HT-29 (cell line): Measurements from ENCODE around the gene NTRK2. TPM values are rescaled to one million over a fixed set of nuclear protein-coding genes. Genes with fewer than 3 reads are reported as not detected.

ENCODE experiments used
- DNase-seq: peaks from one replicate; pipeline ENCODE4 v3.0.0-alpha.2; 2015; ENCODE audit warnings: low spot score
- total RNA-seq: library from RNA; depleted of rRNA; stranded (reverse); fragments of >200 nt; shearing (Covaris generic); gene quantifications from 2 replicates; pipeline ENCODE4 v1.2.3, GENCODE V29; 2014

Gene NTRK2
- total RNA-seq, 1 experiment from 2014 or later = not detected

DNA sequence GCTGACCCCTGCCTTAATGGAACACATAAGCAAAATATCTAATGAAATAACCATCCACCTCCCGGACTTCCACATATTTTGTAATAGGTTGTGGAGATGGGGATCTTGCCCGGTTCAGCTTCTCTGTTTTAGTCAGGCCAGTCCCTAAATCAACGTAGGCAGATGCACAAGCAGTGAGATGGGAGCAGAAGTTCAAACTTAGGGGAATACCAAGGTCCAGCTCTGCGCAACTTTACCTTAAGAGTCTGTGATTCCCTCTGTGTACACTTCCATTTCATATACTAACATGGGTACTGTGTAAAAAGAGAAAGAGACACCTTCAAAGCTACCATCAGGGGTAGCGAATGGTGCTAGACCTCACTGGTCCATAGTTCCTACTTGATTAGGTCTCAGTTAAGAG is 110.9 kb downstream of the NTRK2 start:
- no peak for DNase-seq

DNA sequence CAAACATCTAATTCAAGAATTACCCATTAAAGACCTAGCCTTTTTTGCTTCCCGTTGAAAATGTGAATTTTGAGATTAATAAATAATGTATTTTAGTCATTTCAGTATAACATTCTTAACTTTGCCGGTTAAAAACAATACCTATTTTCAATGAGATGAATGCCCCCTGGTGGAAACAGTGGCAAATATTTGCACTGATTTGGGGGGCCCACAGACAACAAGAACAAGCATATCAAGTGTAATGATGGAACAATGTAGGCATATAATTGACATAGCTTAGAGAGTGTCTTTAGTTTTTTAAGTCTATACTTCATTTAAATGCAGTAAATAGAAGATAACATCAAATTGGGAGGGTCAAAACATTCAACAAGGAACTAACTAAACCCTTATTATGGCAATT is 111.9 kb downstream of the NTRK2 start:
- peak; percentile 29 for DNase-seq

DNA sequence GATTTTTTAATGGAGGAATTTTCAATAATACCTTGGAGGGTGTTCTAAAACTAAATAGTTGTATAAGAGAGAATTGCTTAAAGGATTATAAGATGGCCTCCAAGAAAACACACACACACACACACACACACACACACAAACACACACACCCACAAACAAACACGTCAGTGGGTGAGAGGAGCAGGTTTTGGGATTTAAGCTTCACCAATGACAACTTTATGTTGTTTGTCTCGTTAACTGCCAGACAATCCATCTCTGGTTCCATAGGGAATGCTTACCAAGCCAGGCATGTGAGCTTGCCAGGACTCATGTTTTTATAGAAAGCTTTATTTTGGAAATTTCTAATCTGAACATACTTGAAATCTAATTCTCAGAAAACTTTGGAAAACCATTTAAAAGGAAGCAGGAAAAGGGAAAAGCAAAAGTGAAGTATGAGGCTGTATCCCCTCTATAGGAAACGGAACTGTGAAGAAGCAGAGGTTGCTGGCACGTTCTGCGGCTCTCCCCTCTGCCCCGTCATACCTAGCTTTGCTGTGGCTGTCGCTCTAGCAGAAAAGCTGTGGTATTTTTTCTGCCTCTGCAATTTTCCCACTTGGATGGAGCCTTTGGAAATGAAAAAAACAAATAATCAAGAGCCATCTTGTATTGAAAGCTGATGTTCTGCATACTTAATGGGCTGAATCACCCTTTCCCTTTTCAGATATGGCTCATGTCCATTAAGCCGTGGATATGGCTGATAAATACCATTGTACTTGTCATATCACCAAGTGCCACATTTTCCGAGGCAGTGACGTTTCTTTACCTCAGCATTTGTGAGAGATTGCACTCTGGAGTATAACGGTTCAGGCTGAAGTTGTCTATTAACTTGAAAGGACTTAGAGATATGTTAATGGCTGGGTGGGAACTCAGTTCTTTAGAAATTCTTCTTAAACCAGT is 112.7 kb downstream of the NTRK2 start:
- no peak for DNase-seq

DNA sequence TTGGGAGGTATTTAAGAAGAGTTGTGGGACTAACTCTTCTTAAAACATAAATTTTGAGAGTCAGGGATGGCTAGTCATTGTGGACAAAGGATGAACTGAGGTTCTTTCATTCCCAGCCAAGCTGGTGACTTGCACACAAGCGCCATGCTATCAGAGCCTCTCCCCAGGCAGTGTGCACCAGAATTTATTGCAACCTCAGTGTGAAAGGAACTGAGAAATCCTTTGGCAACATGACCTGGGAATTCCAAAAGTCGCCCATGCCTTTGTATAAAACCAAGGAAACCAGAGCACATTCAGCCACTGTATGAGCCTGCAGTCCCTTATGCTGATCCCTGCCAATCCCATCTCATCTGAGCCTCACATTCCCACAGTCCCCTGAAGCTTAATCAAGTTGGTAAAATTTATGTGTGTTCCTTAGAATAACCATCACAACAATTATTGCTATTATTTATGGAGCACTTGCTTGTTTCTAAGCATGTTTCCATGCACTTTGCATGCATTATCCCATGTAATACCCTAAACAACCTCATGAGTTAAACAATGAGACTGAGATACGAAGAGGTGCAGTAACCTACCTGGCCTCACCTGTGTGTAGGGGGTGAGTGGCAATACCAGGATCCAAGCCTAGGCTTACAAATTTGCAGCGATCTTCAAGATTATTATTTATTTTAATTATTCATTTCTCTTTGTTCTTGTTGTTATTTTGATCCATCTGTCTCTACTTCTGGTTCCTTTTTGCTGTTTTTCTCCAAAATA is 116.4 kb downstream of the NTRK2 start:
- peak; percentile 4 for DNase-seq

DNA sequence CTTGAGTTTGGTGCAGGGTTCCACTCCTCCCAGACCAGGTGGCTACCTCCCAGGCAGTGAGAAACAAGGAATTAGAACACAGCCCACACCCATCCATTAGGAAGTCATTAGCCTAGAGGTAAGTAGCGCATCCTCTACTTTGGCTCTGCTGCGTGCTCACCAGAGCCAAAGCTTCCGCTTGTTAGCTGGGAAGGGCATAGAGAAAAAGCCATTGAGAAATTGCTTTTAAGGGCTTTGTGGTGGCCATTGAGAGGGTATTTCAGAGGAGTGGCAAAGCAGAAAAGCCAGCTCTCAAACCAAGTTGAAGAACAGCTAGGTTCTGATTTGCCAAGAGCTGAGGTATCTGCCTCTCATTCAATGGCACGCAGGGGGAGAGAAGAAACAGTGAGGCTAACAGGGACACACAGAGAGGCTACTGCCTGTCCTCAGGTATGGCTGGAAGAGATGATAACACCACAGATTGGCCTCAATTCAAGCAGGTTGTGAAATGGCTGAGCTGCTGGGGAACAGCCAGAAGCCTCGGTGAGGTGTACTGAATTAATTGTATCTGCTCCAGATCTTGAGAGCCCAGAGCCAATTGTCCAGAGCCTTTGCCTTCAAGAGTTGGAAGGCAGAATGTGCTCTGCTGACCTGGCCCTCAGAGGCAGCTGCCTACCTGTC is 119.4 kb downstream of the NTRK2 start:
- DNase-seq = no peak

DNA sequence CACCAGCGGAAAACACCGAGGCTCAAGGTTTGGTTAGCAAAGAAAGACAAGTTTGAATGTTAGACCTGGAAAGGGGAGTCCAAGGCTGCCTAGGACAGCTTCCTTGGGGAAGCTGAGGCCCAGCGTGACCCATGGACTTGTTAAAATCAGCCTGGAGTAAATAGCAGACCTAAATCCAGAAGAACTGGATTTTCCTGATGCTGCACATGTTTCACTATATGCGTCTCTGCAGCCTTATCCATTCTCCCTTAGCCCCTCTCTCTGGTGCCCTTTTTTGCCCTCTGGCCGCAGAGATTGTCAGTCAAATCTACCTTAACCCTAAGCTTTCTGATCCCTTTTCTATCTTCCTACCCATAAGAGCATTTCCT is 119.9 kb downstream of the NTRK2 start:
- DNase-seq = no peak

DNA sequence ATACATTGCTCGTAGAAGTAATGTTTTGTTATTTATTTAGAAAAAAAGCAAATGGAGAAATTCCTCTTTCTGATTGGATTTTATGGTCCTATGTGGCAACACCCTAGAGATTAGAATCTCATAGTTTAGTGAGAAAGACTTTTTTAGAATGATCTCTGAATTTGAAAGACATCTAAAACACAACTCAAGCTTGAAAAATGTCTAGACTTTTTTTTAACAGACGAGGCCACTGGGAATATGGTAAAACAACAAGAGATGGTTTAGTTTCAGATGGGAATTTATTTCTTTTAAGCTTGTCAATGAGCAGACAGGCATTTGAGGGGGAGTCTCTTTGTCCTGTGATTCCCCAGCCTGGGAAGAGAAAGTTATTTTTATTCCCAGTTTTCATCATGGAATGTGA is 122.1 kb downstream of the NTRK2 start:
- no peak for DNase-seq

DNA sequence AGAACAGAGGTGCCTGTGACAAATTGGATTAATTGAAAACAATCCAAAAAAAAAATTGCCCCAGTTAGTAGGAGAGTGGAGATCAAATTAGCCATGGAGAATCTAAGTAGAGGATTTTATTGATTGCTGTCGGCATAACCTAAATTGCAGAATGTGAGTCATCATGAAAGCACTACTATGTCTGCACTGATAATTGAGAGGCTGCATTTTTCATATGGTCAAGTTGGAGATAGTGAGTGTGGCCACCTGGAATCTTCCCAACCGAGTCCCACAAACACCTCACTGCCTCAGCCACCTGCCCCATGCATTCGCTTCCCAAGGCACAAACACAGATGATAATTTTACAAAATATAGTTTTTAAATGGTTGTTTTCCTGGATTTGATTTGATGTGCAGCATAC is 123.7 kb downstream of the NTRK2 start:
- DNase-seq = no peak

DNA sequence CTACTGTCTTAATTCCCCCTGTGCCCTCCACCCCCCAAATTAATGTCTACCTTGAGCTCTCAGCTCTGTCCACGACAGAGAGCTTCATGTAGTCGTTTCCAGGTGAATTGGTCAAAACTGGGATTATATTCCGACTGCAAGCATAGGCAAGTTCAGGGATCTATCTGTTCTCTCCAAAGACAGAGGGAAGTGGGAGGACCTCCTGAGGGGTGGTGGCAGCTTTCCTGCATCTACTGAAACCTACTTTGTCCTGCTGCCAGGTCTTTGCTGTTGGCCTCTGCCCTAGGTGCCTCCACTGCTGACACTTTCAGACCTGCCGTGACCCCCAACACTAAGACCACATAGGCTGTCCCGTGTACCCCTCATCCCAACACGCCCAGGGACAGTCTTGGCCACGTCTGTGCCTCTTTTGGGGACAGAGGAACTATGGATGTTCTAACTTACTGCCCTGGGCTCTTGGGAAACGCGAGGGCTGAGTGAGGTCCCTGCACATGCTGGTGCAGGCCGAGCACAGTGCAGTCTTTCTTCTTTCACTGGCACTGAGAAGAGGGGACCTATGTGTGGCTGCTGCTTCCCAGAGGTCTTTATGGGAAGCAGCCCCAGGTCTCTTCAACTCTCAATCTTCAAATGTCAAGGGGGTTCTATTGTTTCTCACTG is 125.6 kb downstream of the NTRK2 start:
- DNase-seq = no peak

DNA sequence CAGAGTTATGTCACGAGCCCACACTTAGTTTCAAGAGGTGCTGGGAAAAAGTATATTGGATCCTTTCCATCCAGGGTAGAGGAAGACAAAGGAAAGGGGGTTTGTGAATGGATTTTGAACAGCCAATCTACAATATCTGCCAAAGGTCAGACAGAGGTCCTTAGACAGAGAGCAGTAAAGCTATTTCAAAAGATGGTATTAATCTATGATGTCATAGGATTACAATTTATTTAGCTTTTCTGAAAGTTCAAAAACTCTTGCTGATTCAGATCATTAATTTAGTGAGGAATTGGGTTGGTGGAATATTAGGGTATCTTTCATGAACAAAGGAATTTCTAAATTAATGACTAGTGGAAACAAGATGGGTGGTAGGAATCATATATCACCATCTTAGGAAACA is 126.9 kb downstream of the NTRK2 start:
- no peak for DNase-seq

DNA sequence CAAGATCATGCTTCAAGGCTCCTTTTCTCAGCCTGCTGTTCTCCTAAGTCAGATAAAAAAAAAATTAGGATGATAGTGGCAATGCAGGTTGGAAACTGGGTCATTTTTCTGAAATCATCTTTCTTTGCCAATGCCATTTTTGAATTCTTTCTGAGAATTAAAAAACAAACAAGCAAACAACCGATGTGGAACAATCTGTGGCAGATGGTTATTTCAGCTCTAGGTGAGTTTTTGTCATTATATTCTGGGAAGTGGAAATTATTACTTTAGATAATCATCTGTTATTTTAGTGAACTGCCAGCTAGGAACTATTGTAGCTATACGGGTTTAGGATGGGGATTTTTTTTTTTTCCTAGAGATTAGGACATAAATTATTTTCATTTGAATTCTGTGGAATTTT is 129.7 kb downstream of the NTRK2 start:
- no peak for DNase-seq

DNA sequence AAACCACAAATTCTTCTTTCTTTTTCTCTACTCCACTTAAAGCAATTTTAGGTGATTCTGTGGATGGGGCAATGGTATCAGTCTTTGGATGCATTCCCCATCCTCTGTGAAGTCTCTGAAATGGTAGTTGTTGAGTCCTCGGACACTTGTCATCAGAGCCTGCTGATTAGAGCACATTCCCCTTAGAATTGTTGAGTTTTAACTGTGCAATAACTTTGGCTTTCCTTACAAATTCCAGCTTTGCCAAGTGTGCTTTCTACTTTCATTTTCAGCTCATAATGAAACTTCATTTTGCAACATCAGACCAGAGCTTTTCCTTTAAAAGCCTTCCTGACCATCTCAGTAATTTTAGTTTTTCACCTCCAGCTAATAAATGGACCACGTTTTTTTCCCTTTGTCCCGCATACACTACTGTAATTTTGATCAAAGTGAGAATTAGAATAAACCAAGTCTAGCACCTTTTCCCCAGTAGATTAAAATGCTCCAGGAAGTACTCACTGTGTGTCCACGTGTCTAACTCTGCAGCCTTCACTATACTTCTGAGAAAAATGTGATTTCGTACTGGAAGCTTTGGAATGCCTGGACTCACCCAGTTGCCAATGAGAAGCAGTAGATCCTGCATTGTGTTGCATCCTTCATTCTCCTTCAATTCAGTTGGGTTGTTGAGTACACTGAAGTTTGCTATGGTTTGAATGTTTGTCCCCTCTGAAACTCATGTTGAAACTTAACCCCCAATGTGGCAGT is 135.6 kb downstream of the NTRK2 start:
- DNase-seq = no peak

DNA sequence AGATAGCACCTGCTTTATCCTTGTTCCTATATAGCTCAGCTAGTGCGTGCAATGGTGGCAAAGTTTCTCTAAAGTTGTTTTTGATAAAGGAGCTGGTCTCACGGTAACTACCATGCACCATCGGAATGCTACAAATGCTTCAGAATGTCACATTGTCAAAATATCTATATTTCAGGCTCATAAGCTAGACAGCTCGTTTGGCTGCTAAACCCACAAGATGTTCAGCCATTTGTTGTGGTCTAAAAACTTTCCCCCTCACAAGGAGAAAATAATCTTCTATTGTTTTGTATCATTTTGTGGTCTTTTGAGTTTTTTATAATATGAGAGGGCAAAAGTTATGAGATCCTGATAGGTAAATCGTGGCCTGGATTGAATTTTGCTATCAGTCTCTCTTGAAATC is 137.9 kb downstream of the NTRK2 start:
- DNase-seq = no peak

DNA sequence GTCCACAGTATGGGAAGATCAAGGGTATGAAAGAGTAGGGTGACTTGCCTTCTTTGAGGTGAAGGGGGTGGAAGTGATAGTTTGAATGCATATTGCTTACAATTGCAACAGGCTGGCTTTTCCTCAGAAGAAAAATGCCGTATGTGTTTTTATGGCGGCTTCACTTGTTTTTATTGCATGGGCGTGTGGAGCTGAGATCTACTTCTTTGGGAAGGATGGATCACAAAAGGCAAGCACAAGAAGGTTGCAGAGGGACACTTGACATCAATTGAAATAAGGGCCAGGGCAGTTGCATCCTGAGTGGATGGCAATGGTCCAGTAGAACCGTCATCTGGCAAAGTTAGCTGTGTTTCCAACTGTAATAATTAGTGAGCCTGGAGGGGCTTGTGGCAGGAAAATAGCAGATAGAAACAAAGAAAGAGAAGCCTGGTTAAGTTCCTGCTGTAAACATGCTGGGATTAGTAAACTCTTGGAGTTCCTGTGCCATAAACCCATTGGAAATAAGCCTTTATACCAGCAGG is 138.4 kb downstream of the NTRK2 start:
- DNase-seq = no peak

DNA sequence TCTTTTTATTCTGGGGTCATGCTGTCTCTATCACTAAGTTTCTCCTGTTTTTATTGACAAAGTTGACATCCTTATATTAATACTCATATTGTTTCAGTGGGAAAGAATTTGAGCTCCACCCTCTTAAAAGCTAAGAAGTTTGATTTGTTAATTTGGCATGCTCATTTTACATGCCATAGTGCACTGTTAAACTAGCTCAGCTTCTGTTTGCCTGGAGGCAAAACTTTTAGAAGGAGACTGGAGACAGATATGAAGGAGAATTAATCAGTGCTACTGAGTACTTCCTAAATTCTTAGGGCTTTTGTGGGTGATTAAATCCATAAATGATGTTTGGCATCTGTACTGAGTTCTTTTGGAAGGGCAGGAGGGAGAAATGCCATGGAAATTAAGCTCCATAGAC is 138.9 kb downstream of the NTRK2 start:
- no peak for DNase-seq

DNA sequence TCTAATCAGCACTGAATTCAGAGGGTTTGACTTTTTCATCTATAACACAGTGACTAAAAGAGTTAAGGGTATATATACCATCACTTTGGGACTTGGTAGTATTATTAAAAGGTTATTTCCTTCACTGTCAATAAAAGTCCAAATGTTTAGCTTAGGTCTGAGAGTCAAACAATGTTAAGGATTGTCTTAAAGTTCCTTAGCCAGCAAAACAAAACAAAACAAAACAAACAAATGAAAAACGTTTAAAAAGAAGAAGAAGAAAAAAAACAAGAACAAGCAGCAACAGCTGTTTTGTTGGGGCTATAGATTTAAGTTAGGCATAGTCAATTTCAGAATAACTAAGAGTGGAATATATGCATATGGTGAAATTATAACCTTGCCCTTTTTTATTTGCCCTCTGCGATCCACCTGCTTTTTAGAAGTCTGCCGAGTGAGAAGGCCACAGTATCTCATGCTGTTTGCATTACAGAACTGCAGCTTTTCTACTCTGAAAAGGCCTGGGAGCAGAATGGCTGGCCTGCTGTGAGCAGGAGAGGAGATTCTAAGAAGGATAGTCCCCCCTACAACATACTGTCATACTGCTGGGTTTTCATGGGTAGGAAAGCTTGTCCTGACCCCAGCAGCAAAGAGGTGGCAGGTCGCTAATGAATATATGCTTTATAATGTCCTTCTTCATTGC is 141.7 kb downstream of the NTRK2 start:
- DNase-seq = no peak

DNA sequence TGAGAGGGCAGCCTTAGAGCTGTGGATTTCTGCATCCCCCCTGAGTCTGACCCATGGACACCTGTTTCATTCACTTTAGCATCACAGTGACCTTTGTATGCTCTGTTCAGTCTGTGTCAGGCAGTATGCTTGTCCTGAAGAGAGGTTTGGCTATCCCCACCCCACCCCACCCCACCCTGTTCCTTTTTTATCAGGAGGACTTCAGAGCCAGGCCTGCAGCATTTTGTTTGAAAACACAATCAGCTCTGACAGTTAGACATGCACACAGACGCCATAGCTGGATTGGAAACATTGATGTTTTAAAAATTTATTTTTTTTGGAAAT is 142.2 kb downstream of the NTRK2 start:
- no peak for DNase-seq

DNA sequence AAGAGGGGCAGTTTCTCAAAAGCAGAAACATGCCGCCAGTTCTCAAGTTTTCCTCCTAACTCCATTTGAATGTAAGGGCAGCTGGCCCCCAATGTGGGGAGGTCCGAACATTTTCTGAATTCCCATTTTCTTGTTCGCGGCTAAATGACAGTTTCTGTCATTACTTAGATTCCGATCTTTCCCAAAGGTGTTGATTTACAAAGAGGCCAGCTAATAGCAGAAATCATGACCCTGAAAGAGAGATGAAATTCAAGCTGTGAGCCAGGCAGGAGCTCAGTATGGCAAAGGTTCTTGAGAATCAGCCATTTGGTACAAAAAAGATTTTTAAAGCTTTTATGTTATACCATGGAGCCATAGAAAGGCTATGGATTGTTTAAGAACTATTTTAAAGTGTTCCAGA is 142.8 kb downstream of the NTRK2 start:
- no peak for DNase-seq

DNA sequence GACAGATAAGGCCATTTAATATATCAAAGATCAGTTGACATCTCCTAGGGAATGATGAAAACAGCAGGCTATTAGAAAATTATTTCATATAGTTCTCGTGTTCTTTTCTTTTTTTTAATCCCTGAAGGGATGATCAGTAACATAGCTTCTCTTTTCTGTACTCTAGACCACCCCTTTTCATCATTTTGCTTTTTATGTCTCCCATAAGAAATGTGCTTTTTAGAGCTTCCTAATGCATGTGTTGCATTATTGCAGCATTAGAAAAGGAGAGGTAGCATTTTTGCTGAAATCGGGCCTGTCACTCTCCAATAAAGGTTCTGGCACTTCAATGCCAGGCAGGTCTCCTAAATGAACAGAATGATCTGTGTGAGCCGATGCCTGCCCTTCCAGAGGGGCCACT is 143.3 kb downstream of the NTRK2 start:
- no peak for DNase-seq

DNA sequence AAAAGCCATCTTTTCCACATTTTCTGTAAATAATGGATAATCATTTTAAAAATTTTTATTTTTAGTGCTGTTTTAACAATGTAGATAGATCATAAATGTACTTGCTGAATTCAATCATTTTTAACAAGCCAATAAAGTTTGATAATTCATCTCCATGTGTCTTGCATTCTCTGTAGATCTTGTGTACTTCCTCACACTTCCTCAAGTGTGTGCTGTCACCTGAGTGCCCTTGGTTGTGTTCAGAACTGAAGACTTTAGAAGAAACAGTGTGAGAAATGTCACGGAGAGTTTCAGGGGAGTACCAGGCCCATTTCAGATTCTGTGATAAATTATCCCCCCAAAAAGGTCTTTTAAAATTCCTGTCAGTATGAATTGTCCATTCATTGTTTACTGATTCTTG is 146.0 kb downstream of the NTRK2 start:
- no peak for DNase-seq

DNA sequence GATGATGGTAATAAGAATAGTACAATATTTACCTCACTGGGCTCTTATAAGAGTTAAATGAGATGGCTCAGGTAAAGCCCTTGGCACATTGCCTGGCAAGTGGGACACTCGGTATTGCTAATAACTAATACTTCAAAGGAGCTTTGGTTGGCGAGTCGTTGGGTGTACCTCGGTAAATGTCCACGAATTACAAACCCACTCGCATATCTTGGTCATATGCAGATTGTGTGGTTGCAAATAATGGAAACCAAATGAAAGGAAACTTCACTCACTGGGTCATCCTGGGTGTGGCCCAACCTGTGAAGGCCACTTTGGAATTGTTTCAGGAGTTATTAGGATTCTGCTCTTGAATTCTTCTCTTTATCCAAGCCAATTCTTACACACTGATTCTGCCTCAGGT is 147.5 kb downstream of the NTRK2 start:
- no peak for DNase-seq
